Activated effector memory CD4-positive, alpha-beta T cell treated with Interleukin-2 at 50 U/mL for 16 hours (primary cell): Measurements from ENCODE around the gene C4orf54.

ENCODE experiments used
- DNase-seq: peaks from one replicate; pipeline ENCODE4 v3.0.0-alpha.2; 2020

C4orf54 gene

GRCh38 chr4:99617374-99617773 lies 40.3 kb downstream of the C4orf54 start:
- no peak for DNase-seq

- no peak for DNase-seq
Measured at GRCh38 chr4:99615170-99615820, 42.3 kb downstream of the C4orf54 start.

- DNase-seq = no peak
Measured at GRCh38 chr4:99614491-99614890, 43.1 kb downstream of the C4orf54 start.

- DNase-seq = no peak
Measured at GRCh38 chr4:99612704-99613103, 44.9 kb downstream of the C4orf54 start.

- no peak for DNase-seq
Measured at GRCh38 chr4:99612281-99612680, 45.3 kb downstream of the C4orf54 start.

GRCh38 chr4:99610605-99611175 lies 46.9 kb downstream of the C4orf54 start:
- no peak for DNase-seq

- DNase-seq = no peak
Measured at GRCh38 chr4:99608417-99608816, 49.2 kb downstream of the C4orf54 start.
